ENCODE data around the gene PDE6A. TPM values are rescaled to one million over a fixed set of nuclear protein-coding genes. Genes with fewer than 3 reads are reported as not detected.
"Not testable (repeated sequence)": the region's sequence is repeated elsewhere in the genome, so short reads cannot be mapped to it uniquely, and the experiment has no call there.

The PDE6A gene
- total and polyA plus RNA-seq, 2 of the 8 experiments (the other 6 are each of a cell fraction or from before 2014, with no cell fraction given), result not detected

GRCh38 chr5:149879593-149879992 lies 65.0 kb downstream of the PDE6A start:
- POLR2A ChIA-PET (ENCODE audit: partially characterized antibody); H4K20me1 ChIP-seq (replicated peaks in 1 of 2; ENCODE audit: control insufficient read depth in 1 of 2, insufficient read depth in 2 of 2, low read length in 2 of 2); H3K56ac ChIP-seq (replicated peaks; ENCODE audit: insufficient read length, low read depth, low read length); H3K4me1 ChIP-seq (replicated peaks in 1 of 4; ENCODE audit: control insufficient read depth in 3 of 4, insufficient read depth in 4 of 4, low read length in 3 of 4); H3K27me3 ChIP-seq (replicated peaks in 1 of 4; ENCODE audit: control insufficient read depth in 3 of 4, extremely low read depth in 1 of 4, insufficient read depth in 3 of 4, low read length in 3 of 4); H2AFZ ChIP-seq (ENCODE audit: low read length); H2BK120ac ChIP-seq (replicated peaks; ENCODE audit: low read depth, low read length); H4K5ac ChIP-seq (ENCODE audit: insufficient read length, low read depth, low read length); H3K4ac ChIP-seq (replicated peaks; ENCODE audit: insufficient read length, low read depth, low read length); H3K9ac ChIP-seq (replicated peaks in 1 of 4; ENCODE audit: extremely low read depth in 1 of 4, low read depth in 3 of 4, low read length in 3 of 4); H3K4me2 ChIP-seq (ENCODE audit: insufficient read depth in 1 of 2, low read depth in 2 of 2, low read length in 2 of 2); H3K9me3 ChIP-seq (ENCODE audit: insufficient read depth in 2 of 2, low read depth in 1 of 2, low read length in 1 of 2); H2BK12ac ChIP-seq (ENCODE audit: low read depth, low read length); H3K79me1 ChIP-seq (ENCODE audit: low read depth, low read length); H2BK20ac ChIP-seq (ENCODE audit: low read length); H3K4me3 ChIP-seq (ENCODE audit: extremely low read depth in 1 of 4, insufficient read depth in 2 of 4, low read depth in 3 of 4, low read length in 4 of 4); H2BK15ac ChIP-seq (ENCODE audit: low read length); H3K27ac ChIP-seq (ENCODE audit: low read depth, low read length); H4K8ac ChIP-seq (ENCODE audit: extremely low read depth, insufficient read depth, low read length); H3K23me2 ChIP-seq (ENCODE audit: low read depth, low read length); DNase-seq (ENCODE audit: low read depth in 1 of 2, low spot score in 2 of 2); H4K91ac ChIP-seq (replicated peaks; ENCODE audit: insufficient read length, low read length); H3K14ac ChIP-seq (ENCODE audit: insufficient read length); H3K23ac ChIP-seq (ENCODE audit: insufficient read length); H3K36me3 ChIP-seq (ENCODE audit: control insufficient read depth in 2 of 4, insufficient read depth in 4 of 4, low read length in 3 of 4); H2AK5ac ChIP-seq (ENCODE audit: low read depth, low read length); H3K18ac ChIP-seq (ENCODE audit: extremely low read depth, low read length); H2BK5ac ChIP-seq (ENCODE audit: low read depth, low read length); FAIRE-seq; H3K79me2 ChIP-seq (ENCODE audit: control insufficient read depth in 1 of 2, insufficient read depth in 2 of 2, low read length in 2 of 2): not testable (repeated sequence)
- WGBS, 2 experiments (ENCODE audit: extremely low coverage in 1 of 2, insufficient coverage in 1 of 2, insufficient read length in 1 of 2, insufficient replicate concordance in 2 of 2, low coverage in 1 of 2, low lambda C conversion rate in 2 of 2, missing lambda C conversion rate in 1 of 2), result 89% methylated on average over 1 of the region's 2 CpGs; no CpG with 5 or more reads in 1 of the 2 experiments
- CTCF ChIA-PET (ENCODE audit: partially characterized antibody), result interaction anchor here (2.1 kb wide), 1 partner anchor 26 kb away, joined by 6 read pairs; no protein-coding TSS in a partner anchor
